ENCODE measurements around the gene MEN1. TPM values are rescaled to one million over a fixed set of nuclear protein-coding genes. Genes with fewer than 3 reads are reported as not detected.

The MEN1 gene
- polyA plus RNA-seq, 3 donors = 9.4 to 26.2 (median 10.0) TPM

GRCh38 chr11:64757549-64758329, 52.6 kb downstream of the MEN1 start:
- intact Hi-C loops (cut with micrococcal nuclease) = no loop called here
- no peaks in the 10 kb centered on the region for H3K9me3 Mint-ChIP-seq
- peaks cover 0 to 5% (median 3%) of the 10 kb centered on the region in 3 donors for H3K27me3 Mint-ChIP-seq (ENCODE audit: low read depth in 3 of 3)
- Histone ChIP-seq H3K9me3 (replicated peaks in 1 of 2; ENCODE audit: control insufficient read depth in 1 of 2, insufficient read depth in 1 of 2, low read length in 2 of 2) (no peaks in the 10 kb centered on the region), H3K36me3 (replicated peaks in 1 of 2; ENCODE audit: control insufficient read depth in 1 of 2, insufficient read depth in 2 of 2, low read length in 2 of 2) (peaks cover 6 to 9% of the 10 kb centered on the region in 2 donors), H4K20me1 (ENCODE audit: insufficient read depth, low read length) (peaks cover 23% of the 10 kb centered on the region), H2AFZ (ENCODE audit: insufficient read depth, low read depth, low read length, poor library complexity, severe bottlenecking) (no peak overlapping the region), H3K27me3 (ENCODE audit: control insufficient read depth in 2 of 2, insufficient read depth in 2 of 2, low read length in 2 of 2) (no peaks in the 10 kb centered on the region), H3K4me3 (replicated peaks in 1 of 3; ENCODE audit: low read depth in 2 of 3, low read length in 3 of 3) (no peak overlapping the region), H3K79me2 (ENCODE audit: insufficient read depth, low read length) (no peaks in the 10 kb centered on the region), H3K27ac (ENCODE audit: low read depth in 1 of 2, low read length in 2 of 2) (no peak overlapping the region), H3K9ac (ENCODE audit: insufficient read depth, low read length, poor library complexity, severe bottlenecking) (no peak overlapping the region), H3K4me2 (replicated peaks; ENCODE audit: extremely low read depth, low read length, poor library complexity, severe bottlenecking) (no peak overlapping the region), H3K4me1 (ENCODE audit: control insufficient read depth in 1 of 2, insufficient read depth in 2 of 2, low read length in 2 of 2) (no peaks in the 10 kb centered on the region)
- DNase-seq = no peak
- H3K4me3 Mint-ChIP-seq = no peak overlapping the region
- peak overlapping the region in 2 of 7 donors; percentile 25 to 53 for H3K27ac Mint-ChIP-seq
- peaks cover 13 to 15% of the 10 kb centered on the region in 2 donors for H3K36me3 Mint-ChIP-seq
- H3K4me1 Mint-ChIP-seq = peaks cover 12% of the 10 kb centered on the region
- no peak for TF ChIP-seq CTCF (IDR thresholded peaks at IDR 0.05)
- 98% methylated on average over 17 of the region's 19 CpGs for WGBS (ENCODE audit: insufficient coverage)

GRCh38 chr11:64755681-64756361, 54.5 kb downstream of the MEN1 start:
- H3K79me2 ChIP-seq (ENCODE audit: insufficient read depth, low read length) = no peaks in the 10 kb centered on the region
- Mint-ChIP-seq H3K4me1 (peaks cover 2% of the 10 kb centered on the region), H3K9me3 (no peaks in the 10 kb centered on the region), H3K27ac (no peak overlapping the region), H3K36me3 (peaks cover 13 to 18% of the 10 kb centered on the region in 2 donors), H3K4me3 (no peak overlapping the region), H3K27me3 (ENCODE audit: low read depth in 3 of 3) (peaks cover 0 to 4% (median 3%) of the 10 kb centered on the region in 3 donors)
- no peaks in the 10 kb centered on the region for H3K27me3 ChIP-seq (ENCODE audit: control insufficient read depth in 2 of 2, insufficient read depth in 2 of 2, low read length in 2 of 2)
- TF ChIP-seq CTCF (IDR thresholded peaks at IDR 0.05) = no peak
- intact Hi-C loops (cut with micrococcal nuclease) = no loop called here
- H3K4me2 ChIP-seq (replicated peaks; ENCODE audit: extremely low read depth, low read length, poor library complexity, severe bottlenecking) = no peak overlapping the region
- DNase-seq = no peak
- no peaks in the 10 kb centered on the region for H3K4me1 ChIP-seq (ENCODE audit: control insufficient read depth in 1 of 2, insufficient read depth in 2 of 2, low read length in 2 of 2)
- no peak overlapping the region for H3K4me3 ChIP-seq (replicated peaks in 1 of 3; ENCODE audit: low read depth in 2 of 3, low read length in 3 of 3)
- H4K20me1 ChIP-seq (ENCODE audit: insufficient read depth, low read length) = peaks cover 10% of the 10 kb centered on the region
- WGBS (ENCODE audit: insufficient coverage) = 84% methylated on average over 3 of the region's 13 CpGs
- no peak overlapping the region for H3K27ac ChIP-seq (ENCODE audit: low read depth in 1 of 2, low read length in 2 of 2)
- H3K9me3 ChIP-seq (replicated peaks in 1 of 2; ENCODE audit: control insufficient read depth in 1 of 2, insufficient read depth in 1 of 2, low read length in 2 of 2) = no peaks in the 10 kb centered on the region
- no peak overlapping the region for H3K9ac ChIP-seq (ENCODE audit: insufficient read depth, low read length, poor library complexity, severe bottlenecking)
- no peak overlapping the region for H2AFZ ChIP-seq (ENCODE audit: insufficient read depth, low read depth, low read length, poor library complexity, severe bottlenecking)
- no peaks in the 10 kb centered on the region for H3K36me3 ChIP-seq (replicated peaks in 1 of 2; ENCODE audit: control insufficient read depth in 1 of 2, insufficient read depth in 2 of 2, low read length in 2 of 2)
